ENCODE measurements around the gene CEL.
"Not testable (repeated sequence)": the region's sequence is repeated elsewhere in the genome, so short reads cannot be mapped to it uniquely, and the experiment has no call there.

DNA sequence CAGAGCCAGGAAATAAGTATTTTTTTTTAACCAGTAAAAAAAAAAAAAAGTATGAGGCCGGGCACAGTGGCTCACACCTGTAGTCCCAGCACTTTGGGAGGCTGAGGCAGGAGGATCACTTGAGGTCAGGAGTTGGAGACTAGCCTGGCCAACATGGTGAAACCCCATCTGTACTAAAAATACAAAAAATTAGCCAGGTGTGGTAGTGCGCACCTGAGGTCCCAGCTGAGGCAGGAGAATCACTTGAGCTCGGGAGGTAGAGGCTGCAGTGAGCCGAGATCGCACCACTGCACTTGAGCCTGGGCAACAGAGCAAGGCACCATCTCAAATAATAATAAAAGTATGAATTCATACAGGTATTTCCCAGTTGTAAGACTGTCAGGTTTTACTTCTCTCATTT, 10.4 kb downstream of the CEL start:
- TF ChIP-seq, protein P1, sequence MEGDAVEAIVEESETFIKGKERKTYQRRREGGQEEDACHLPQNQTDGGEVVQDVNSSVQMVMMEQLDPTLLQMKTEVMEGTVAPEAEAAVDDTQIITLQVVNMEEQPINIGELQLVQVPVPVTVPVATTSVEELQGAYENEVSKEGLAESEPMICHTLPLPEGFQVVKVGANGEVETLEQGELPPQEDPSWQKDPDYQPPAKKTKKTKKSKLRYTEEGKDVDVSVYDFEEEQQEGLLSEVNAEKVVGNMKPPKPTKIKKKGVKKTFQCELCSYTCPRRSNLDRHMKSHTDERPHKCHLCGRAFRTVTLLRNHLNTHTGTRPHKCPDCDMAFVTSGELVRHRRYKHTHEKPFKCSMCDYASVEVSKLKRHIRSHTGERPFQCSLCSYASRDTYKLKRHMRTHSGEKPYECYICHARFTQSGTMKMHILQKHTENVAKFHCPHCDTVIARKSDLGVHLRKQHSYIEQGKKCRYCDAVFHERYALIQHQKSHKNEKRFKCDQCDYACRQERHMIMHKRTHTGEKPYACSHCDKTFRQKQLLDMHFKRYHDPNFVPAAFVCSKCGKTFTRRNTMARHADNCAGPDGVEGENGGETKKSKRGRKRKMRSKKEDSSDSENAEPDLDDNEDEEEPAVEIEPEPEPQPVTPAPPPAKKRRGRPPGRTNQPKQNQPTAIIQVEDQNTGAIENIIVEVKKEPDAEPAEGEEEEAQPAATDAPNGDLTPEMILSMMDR (IDR thresholded peaks at IDR 0.05; ENCODE audit: low read depth, low read length): not testable (repeated sequence)
- not testable (repeated sequence) for TF ChIP-seq POLR2A (IDR thresholded peaks at IDR 0.05; ENCODE audit: extremely low read depth, insufficient read length); MYC (IDR thresholded peaks at IDR 0.05; ENCODE audit: low read depth, low read length)
- TF ChIP-seq, protein P2, sequence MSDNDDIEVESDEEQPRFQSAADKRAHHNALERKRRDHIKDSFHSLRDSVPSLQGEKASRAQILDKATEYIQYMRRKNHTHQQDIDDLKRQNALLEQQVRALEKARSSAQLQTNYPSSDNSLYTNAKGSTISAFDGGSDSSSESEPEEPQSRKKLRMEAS (IDR thresholded peaks at IDR 0.05; ENCODE audit: low read depth, low read length): not testable (repeated sequence)
